ENCODE data around the gene PTGER4. TPM values are rescaled to one million over a fixed set of nuclear protein-coding genes. Genes with fewer than 3 reads are reported as not detected.
A peak's percentile ranks its signal among the peaks of the same experiment; 100 is the strongest.
"Not testable (repeated sequence)": the region's sequence is repeated elsewhere in the genome, so short reads cannot be mapped to it uniquely, and the experiment has no call there.

PTGER4 gene
- total and polyA plus RNA-seq, 3 experiments from 2014 or later = 49.5 to 84.1 (median 53.9) TPM

DNA sequence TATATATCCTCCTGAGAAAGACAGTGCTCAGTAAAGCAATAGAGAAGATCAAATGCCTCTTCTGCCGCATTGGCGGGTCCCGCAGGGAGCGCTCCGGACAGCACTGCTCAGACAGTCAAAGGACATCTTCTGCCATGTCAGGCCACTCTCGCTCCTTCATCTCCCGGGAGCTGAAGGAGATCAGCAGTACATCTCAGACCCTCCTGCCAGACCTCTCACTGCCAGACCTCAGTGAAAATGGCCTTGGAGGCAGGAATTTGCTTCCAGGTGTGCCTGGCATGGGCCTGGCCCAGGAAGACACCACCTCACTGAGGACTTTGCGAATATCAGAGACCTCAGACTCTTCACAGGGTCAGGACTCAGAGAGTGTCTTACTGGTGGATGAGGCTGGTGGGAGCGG, 12.2 kb downstream of the PTGER4 start:
- H3K27me3 ChIP-seq (ENCODE audit: insufficient read depth, low read length, poor library complexity, severe bottlenecking) = no peaks in the 10 kb centered on the region
- no peak for DNase-seq
- Mint-ChIP-seq H3K36me3 (peaks cover 24 to 82% (median 32%) of the 10 kb centered on the region in 3 donors), H3K4me3 (peak overlapping the region in 4 of 7 donors; percentile 11 to 42 (median 18)), H3K27me3 (no peaks in the 10 kb centered on the region), H3K4me1 (peaks cover 54 to 64% (median 56%) of the 10 kb centered on the region in 3 donors), H3K27ac (peak overlapping the region in 6 of 8 donors; percentile 7 to 81 (median 66)), H3K9me3 (no peaks in the 10 kb centered on the region)
- H3K27ac ChIP-seq (ENCODE audit: low read depth, low read length) = no peak overlapping the region
- no peak overlapping the region for H3K4me3 ChIP-seq (ENCODE audit: low read length)
- peaks cover 35% of the 10 kb centered on the region for H3K4me1 ChIP-seq (ENCODE audit: insufficient read depth, low read length)
- ChIA-PET POLR2A (no interaction called here), CTCF (interaction anchor here (1.8 to 4.5 kb wide), 2 partner anchors 743 to 1111 kb away, joined by 4 to 21 read pairs; no protein-coding TSS in a partner anchor)
- H3K9me3 ChIP-seq (ENCODE audit: low read length) = no peaks in the 10 kb centered on the region
- H3K36me3 ChIP-seq (ENCODE audit: insufficient read depth, low read length) = peaks cover 23% of the 10 kb centered on the region

GRCh38 chr5:40694433-40694832, 14.7 kb downstream of the PTGER4 start:
- no peaks in the 10 kb centered on the region for H3K27me3 Mint-ChIP-seq
- Histone ChIP-seq H3K36me3 (ENCODE audit: insufficient read depth, low read length) (peaks cover 23% of the 10 kb centered on the region), H3K4me1 (ENCODE audit: insufficient read depth, low read length) (peaks cover 10% of the 10 kb centered on the region), H3K9me3 (ENCODE audit: low read length) (no peaks in the 10 kb centered on the region), H3K27ac (ENCODE audit: low read depth, low read length) (no peak overlapping the region), H3K27me3 (ENCODE audit: insufficient read depth, low read length, poor library complexity, severe bottlenecking) (no peaks in the 10 kb centered on the region), H3K4me3 (ENCODE audit: low read length) (no peak overlapping the region)
- no peak for DNase-seq
- no peak overlapping the region for H3K4me3 Mint-ChIP-seq
- ChIA-PET CTCF (no interaction called here), POLR2A (no interaction called here)
- H3K9me3 Mint-ChIP-seq = no peaks in the 10 kb centered on the region
- peaks cover 37 to 78% (median 41%) of the 10 kb centered on the region in 3 donors for H3K36me3 Mint-ChIP-seq
- peak overlapping the region in 2 of 8 donors; percentile 28 to 56 for H3K27ac Mint-ChIP-seq
- H3K4me1 Mint-ChIP-seq = peaks cover 29 to 38% (median 31%) of the 10 kb centered on the region in 3 donors

- Mint-ChIP-seq H3K4me3 (no peak overlapping the region), H3K27ac (no peak overlapping the region), H3K9me3 (peaks cover 20 to 45% (median 43%) of the 10 kb centered on the region in 5 donors), H3K4me1 (peaks cover 0 to 3% (median 3%) of the 10 kb centered on the region in 3 donors), H3K36me3 (peaks cover 61 to 85% (median 82%) of the 10 kb centered on the region in 3 donors), H3K27me3 (no peaks in the 10 kb centered on the region)
- Histone ChIP-seq H3K4me3 (ENCODE audit: low read length) (no peak overlapping the region), H3K9me3 (ENCODE audit: low read length) (no peaks in the 10 kb centered on the region), H3K4me1 (ENCODE audit: insufficient read depth, low read length) (no peaks in the 10 kb centered on the region), H3K27ac (ENCODE audit: low read depth, low read length) (no peak overlapping the region), H3K36me3 (ENCODE audit: insufficient read depth, low read length) (no peaks in the 10 kb centered on the region), H3K27me3 (ENCODE audit: insufficient read depth, low read length, poor library complexity, severe bottlenecking) (no peaks in the 10 kb centered on the region)
- ChIA-PET POLR2A (no interaction called here), CTCF (no interaction called here)
- no peak for DNase-seq
Measured at GRCh38 chr5:40700116-40700782, 20.5 kb downstream of the PTGER4 start.

DNA sequence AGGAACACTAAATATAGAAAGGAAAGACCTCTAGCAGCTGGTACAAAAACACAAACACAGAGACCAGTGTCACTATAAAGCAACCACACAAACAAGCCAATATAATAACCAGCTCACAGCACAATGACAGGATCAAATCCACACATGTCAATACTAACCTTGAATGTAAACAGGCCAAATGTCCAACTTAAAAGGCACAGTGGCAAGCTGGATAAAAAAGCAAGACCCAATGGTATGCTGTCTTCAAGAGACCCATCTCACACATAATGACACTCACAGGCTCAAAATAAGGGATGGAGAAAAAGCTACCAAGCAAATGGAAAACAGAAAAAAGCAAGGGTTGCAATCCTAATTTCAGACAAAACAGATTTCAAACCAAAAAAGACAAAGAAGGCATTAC, 22.3 kb downstream of the PTGER4 start:
- H3K4me1 Mint-ChIP-seq; H3K4me3 ChIP-seq (ENCODE audit: low read length); DNase-seq; H3K9me3 ChIP-seq (ENCODE audit: low read length); H3K36me3 ChIP-seq (ENCODE audit: insufficient read depth, low read length); H3K27me3 Mint-ChIP-seq; CTCF ChIA-PET; H3K27ac ChIP-seq (ENCODE audit: low read depth, low read length); H3K4me1 ChIP-seq (ENCODE audit: insufficient read depth, low read length); POLR2A ChIA-PET; H3K27me3 ChIP-seq (ENCODE audit: insufficient read depth, low read length, poor library complexity, severe bottlenecking); H3K4me3 Mint-ChIP-seq: not testable (repeated sequence)
- Mint-ChIP-seq H3K27ac (peak overlapping the region in 1 of 8 donors; percentile 61), H3K36me3 (peaks cover 59 to 88% (median 77%) of the 10 kb centered on the region in 3 donors), H3K9me3 (peaks cover 26 to 57% (median 54%) of the 10 kb centered on the region in 5 donors)

GRCh38 chr5:40705484-40705883, 25.8 kb downstream of the PTGER4 start:
- H3K27me3 Mint-ChIP-seq; H3K4me3 Mint-ChIP-seq; POLR2A ChIA-PET; H3K9me3 ChIP-seq (ENCODE audit: low read length); H3K27me3 ChIP-seq (ENCODE audit: insufficient read depth, low read length, poor library complexity, severe bottlenecking); H3K4me3 ChIP-seq (ENCODE audit: low read length); H3K27ac ChIP-seq (ENCODE audit: low read depth, low read length); H3K4me1 Mint-ChIP-seq; H3K4me1 ChIP-seq (ENCODE audit: insufficient read depth, low read length); DNase-seq; H3K27ac Mint-ChIP-seq; H3K36me3 ChIP-seq (ENCODE audit: insufficient read depth, low read length): not testable (repeated sequence)
- Mint-ChIP-seq H3K36me3 (peaks cover 58 to 89% (median 68%) of the 10 kb centered on the region in 3 donors), H3K9me3 (peaks cover 38 to 72% (median 67%) of the 10 kb centered on the region in 5 donors)
- CTCF ChIA-PET = interaction anchor here (0.5 to 1.5 kb wide), 2 partner anchors 13 to 29 kb away, joined by 3 read pairs; no protein-coding TSS in a partner anchor

DNA sequence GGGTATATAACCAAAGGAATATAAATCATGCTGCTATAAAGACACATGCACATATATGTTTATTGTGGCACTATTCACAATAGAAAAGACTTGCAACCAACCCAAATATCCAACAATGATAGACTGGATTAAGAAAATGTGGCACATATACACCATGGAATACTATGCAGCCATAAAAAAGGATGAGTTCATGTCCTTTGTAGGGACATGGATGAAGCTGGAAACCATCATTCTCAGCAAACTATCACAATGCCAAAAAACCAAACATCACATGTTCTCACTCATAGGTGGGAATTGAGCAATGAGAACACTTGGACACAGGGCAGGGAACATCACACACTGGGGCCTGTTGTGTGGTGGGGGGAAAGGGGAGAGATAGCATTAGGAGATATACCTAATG, 30.9 kb downstream of the PTGER4 start:
- H3K27me3 Mint-ChIP-seq; CTCF ChIA-PET; H3K4me1 ChIP-seq (ENCODE audit: insufficient read depth, low read length); H3K27ac ChIP-seq (ENCODE audit: low read depth, low read length); H3K4me3 Mint-ChIP-seq; POLR2A ChIA-PET; H3K27ac Mint-ChIP-seq; DNase-seq; H3K4me3 ChIP-seq (ENCODE audit: low read length); H3K27me3 ChIP-seq (ENCODE audit: insufficient read depth, low read length, poor library complexity, severe bottlenecking); H3K9me3 ChIP-seq (ENCODE audit: low read length); H3K4me1 Mint-ChIP-seq; H3K36me3 ChIP-seq (ENCODE audit: insufficient read depth, low read length): not testable (repeated sequence)
- Mint-ChIP-seq H3K36me3 (peaks cover 30 to 54% (median 40%) of the 10 kb centered on the region in 3 donors), H3K9me3 (peaks cover under 1 to 30% (median 21%) of the 10 kb centered on the region in 5 donors)

DNA sequence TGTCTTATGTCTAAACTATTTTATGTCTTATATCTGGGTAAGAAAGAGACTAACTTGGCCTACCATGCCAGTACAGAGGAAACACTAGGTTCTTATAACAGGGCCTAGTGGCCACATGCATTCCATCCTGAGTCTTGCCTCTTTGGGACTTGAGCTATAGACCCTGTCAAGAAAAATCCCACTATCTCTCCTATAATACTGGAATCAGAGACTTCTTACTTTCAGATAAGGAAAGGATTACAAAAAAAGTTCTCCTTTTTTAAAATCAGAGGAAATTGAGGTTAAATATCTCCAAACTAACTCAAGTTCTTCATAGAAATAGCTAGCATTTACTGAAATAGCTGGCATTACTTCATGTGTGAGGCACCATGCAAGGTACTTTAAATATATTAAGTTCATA, 34.3 kb downstream of the PTGER4 start:
- H3K36me3 Mint-ChIP-seq = peaks cover 21 to 45% (median 26%) of the 10 kb centered on the region in 3 donors
- Histone ChIP-seq H3K27ac (ENCODE audit: low read depth, low read length) (no peak overlapping the region), H3K36me3 (ENCODE audit: insufficient read depth, low read length) (no peaks in the 10 kb centered on the region), H3K27me3 (ENCODE audit: insufficient read depth, low read length, poor library complexity, severe bottlenecking) (no peaks in the 10 kb centered on the region), H3K4me1 (ENCODE audit: insufficient read depth, low read length) (no peaks in the 10 kb centered on the region), H3K9me3 (ENCODE audit: low read length) (no peaks in the 10 kb centered on the region), H3K4me3 (ENCODE audit: low read length) (no peak overlapping the region)
- H3K27me3 Mint-ChIP-seq = no peaks in the 10 kb centered on the region
- peaks cover 5 to 17% (median 7%) of the 10 kb centered on the region in 3 donors for H3K4me1 Mint-ChIP-seq
- peaks cover 0 to 11% (median 6%) of the 10 kb centered on the region in 5 donors for H3K9me3 Mint-ChIP-seq
- H3K27ac Mint-ChIP-seq = peak overlapping the region in 1 of 8 donors; percentile 32
- no peak for DNase-seq
- POLR2A ChIA-PET = no interaction called here
- CTCF ChIA-PET = interaction anchor here (1.1 to 1.7 kb wide), 3 partner anchors 10 to 765 kb away, joined by 3 to 5 read pairs (median 3); no protein-coding TSS in a partner anchor
- H3K4me3 Mint-ChIP-seq = no peak overlapping the region

GRCh38 chr5:40716000-40716399, 36.3 kb downstream of the PTGER4 start:
- Histone ChIP-seq H3K27me3 (ENCODE audit: insufficient read depth, low read length, poor library complexity, severe bottlenecking) (no peaks in the 10 kb centered on the region), H3K4me1 (ENCODE audit: insufficient read depth, low read length) (no peaks in the 10 kb centered on the region), H3K27ac (ENCODE audit: low read depth, low read length) (no peak overlapping the region), H3K36me3 (ENCODE audit: insufficient read depth, low read length) (no peaks in the 10 kb centered on the region), H3K4me3 (ENCODE audit: low read length) (no peak overlapping the region), H3K9me3 (ENCODE audit: low read length) (no peaks in the 10 kb centered on the region)
- H3K36me3 Mint-ChIP-seq = peaks cover 18 to 48% (median 24%) of the 10 kb centered on the region in 3 donors
- CTCF ChIA-PET = no interaction called here
- H3K9me3 Mint-ChIP-seq = no peaks in the 10 kb centered on the region
- peak overlapping the region in 2 of 8 donors; percentile 15 to 17 for H3K27ac Mint-ChIP-seq
- no peaks in the 10 kb centered on the region for H3K27me3 Mint-ChIP-seq
- H3K4me3 Mint-ChIP-seq = no peak overlapping the region
- H3K4me1 Mint-ChIP-seq = peaks cover 5 to 17% (median 7%) of the 10 kb centered on the region in 3 donors
- POLR2A ChIA-PET = no interaction called here
- no peak for DNase-seq

Data from CD8-positive, alpha-beta memory T cell (primary cell).